GM10248 (cell line): ENCODE measurements around the gene CDH23.

Experiments used
- CTCF ChIA-PET: fragments of 300-600 bp; sonication (Branson Sonifier 250); formaldehyde crosslinking; extraction: SDS; loops from one replicate; lab custom pipeline; 2021; ENCODE audit warnings: antibody characterized with exemption; lab: Yijun Ruan, JAX
- POLR2A ChIA-PET: fragments of 350-650 bp; sonication (Branson Sonifier 250); formaldehyde crosslinking; extraction: SDS; loops from one replicate; lab custom pipeline; 2020; ENCODE audit warnings: antibody characterized with exemption; lab: Yijun Ruan, JAX
- DNase-seq: peaks from one replicate; pipeline ENCODE4 v3.0.0; 2012; ENCODE audit errors: extremely low spot score
- TF ChIP-seq, protein P1 (sequence below): IDR thresholded peaks from 2 replicates; pipeline ENCODE4 v1.5.1; 2012; ENCODE audit warnings: mild to moderate bottlenecking, low read depth; ENCODE audit errors: extremely low read depth, missing control alignments, control extremely low read depth

CDH23 gene

DNA sequence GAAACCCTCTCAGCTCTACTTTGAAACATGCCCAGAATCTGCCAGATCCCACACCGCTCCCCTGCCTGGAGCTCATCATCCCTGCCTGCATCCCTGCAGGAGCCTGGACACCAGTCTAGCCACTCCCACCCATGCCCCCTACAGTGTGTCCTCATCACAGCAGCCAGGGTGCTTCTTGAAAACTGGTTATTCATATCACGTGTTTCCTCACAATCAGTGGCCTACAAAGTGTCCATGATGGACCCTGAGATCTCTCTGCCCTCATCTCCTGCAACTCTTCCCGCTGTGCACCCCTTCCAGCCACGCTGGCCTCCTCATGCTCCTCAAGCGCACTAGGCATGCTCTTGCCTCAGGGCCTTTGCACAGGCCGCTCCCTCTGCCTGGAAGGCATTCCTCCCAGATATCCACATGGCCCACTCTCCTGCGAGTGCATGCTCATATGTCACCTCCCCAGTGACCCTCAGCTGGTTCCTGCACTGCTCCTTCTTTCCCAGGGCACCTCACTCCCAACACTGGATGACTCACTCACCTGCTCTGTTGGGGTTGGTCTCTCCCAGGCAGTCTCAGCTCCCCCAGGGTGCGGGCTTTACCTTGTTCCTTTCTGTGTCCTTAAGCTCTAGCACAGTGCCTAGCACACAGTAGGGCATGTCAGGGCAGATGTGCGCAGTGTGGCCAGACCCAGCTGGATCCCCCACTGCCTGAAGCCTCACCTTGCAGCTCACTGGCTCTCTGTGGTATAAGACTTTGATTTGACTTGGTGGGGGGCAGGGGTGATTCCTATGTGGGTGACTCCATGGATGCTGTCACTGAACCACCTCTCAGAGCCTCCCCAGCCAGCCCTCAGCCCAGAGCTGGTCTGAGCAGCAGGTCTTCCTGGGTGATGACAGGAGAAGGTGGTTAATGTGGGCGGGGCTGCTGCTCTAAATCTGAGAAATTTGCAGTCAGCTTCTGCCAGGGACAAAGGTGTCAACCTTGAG lies 37.3 kb downstream of the CDH23 start:
- TF ChIP-seq, protein P1, sequence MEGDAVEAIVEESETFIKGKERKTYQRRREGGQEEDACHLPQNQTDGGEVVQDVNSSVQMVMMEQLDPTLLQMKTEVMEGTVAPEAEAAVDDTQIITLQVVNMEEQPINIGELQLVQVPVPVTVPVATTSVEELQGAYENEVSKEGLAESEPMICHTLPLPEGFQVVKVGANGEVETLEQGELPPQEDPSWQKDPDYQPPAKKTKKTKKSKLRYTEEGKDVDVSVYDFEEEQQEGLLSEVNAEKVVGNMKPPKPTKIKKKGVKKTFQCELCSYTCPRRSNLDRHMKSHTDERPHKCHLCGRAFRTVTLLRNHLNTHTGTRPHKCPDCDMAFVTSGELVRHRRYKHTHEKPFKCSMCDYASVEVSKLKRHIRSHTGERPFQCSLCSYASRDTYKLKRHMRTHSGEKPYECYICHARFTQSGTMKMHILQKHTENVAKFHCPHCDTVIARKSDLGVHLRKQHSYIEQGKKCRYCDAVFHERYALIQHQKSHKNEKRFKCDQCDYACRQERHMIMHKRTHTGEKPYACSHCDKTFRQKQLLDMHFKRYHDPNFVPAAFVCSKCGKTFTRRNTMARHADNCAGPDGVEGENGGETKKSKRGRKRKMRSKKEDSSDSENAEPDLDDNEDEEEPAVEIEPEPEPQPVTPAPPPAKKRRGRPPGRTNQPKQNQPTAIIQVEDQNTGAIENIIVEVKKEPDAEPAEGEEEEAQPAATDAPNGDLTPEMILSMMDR, result no peak
- DNase-seq, result no peak
- ChIA-PET CTCF (interaction anchor here (1.3 to 1.5 kb wide), 2 partner anchors 9 to 12 kb away, joined by 3 read pairs; no protein-coding TSS in a partner anchor), POLR2A (interaction anchor here (0.5 kb wide), 1 partner anchor 418 kb away, joined by 3 read pairs; no protein-coding TSS in a partner anchor)

DNA sequence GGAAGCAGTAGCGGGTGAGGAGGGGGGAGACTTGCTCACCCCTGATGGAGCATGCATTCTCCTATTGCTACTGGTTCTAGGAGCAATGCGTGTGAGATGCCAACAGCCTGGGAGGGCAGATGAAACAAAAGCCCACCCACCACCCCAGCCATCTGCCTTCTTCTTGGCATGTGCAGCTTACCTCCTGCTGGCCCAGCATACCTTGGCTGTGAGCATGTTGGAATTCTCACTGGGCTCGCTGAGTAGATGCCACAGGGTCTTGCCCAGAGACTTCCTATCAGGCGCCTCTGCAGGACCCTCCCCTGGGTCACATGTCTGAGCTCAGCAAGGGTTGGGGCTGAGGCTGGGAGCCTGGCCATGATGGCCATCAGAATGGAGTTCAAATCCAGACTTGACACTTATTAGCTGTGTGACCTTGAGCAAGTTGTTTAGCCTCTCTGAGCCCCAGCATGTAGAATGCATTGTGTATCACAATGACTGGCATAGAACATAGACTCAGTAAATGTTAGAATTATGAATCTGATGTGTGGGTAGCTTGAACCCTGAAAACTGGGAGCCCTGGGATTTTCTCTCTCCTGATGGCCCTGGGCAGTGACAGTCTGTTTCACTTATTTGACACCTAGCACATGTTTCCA lies 38.2 kb downstream of the CDH23 start:
- CTCF ChIA-PET, result interaction anchor here (1.3 to 1.5 kb wide), 2 partner anchors 10 to 13 kb away, joined by 3 read pairs; no protein-coding TSS in a partner anchor
- POLR2A ChIA-PET, result interaction anchor here (0.5 kb wide), 1 partner anchor 417 kb away, joined by 3 read pairs; no protein-coding TSS in a partner anchor
- TF ChIP-seq, protein P1, result no peak
- no peak for DNase-seq

DNA sequence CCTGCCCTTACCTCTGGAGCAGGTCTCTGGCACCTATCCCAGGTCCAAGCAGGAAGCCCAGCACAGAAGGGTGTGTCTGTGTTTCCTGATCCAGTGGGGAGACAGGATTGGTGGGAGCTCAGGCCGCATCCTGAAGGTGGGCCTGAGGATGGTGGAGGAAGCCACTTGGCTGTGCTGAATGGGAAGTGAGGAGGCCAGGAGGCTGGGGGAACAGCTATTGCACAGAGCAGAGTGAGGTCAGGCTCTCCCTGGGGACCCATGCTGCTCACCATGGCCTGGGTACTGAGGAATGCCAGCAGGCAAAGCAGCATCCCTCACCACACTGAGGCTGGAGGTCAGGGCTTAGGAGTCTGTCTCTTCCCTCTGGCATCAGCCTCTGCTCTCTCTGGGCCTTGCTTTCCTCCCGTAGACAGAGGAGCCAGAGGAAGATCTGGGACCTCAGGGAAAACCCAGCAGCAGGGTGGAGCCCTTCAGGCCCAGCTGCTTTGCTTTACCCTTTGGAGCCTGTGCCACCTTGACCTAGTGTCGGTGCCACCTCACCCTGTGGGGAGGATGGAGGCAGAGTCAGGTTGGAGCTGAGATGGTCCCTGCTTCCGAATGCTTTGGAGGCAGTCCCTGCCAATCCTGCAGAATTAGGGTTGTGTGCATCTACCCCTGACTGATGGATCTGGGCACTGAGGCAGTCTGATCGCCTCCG lies 39.0 kb downstream of the CDH23 start:
- CTCF ChIA-PET, result interaction anchor here (1.5 kb wide), 1 partner anchor 11 kb away, joined by 3 read pairs; no protein-coding TSS in a partner anchor
- POLR2A ChIA-PET, result no interaction called here
- DNase-seq, result no peak
- TF ChIP-seq, protein P1, result no peak

DNA sequence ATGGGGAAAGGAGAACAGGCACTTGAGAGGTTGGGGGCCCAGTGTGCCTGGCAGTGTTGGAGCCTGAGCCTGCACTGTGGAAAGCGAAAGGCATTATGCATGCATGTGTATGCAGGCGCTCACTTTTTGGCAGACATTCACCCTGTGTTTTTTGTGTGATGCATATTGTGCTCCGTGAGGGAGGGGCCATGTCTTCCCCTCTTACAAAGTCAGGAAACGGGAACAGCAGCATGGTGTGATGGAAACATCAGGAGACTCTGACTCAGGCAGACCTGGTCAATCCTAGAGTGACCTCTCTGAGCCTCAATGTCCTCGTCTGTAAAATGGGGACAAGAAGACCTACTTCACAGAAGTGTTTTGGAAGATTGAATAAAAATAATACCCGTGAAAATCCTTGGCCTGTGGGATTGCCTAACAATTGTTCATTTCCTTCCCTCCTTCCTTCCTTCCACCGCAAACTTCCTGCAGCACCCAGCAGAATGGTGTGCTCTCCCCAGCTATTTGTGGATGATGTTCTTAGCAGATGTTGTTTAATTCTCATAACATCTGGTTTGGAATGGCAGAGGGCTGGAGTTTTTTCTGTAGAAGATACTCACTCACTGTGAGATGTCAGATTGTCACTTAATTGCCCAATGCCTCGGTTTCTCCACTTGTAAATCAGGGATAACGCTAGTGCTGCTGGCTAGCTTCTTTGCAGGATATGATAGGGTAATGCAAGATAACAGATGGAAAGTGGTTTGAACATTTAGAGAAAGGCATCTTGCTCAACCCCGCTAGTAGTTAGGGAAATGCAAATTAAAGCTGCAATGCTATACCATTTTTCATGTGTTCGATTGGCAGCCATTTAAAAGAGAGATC lies 39.8 kb downstream of the CDH23 start:
- ChIA-PET POLR2A (no interaction called here), CTCF (no interaction called here)
- TF ChIP-seq, protein P1, result no peak
- no peak for DNase-seq

DNA sequence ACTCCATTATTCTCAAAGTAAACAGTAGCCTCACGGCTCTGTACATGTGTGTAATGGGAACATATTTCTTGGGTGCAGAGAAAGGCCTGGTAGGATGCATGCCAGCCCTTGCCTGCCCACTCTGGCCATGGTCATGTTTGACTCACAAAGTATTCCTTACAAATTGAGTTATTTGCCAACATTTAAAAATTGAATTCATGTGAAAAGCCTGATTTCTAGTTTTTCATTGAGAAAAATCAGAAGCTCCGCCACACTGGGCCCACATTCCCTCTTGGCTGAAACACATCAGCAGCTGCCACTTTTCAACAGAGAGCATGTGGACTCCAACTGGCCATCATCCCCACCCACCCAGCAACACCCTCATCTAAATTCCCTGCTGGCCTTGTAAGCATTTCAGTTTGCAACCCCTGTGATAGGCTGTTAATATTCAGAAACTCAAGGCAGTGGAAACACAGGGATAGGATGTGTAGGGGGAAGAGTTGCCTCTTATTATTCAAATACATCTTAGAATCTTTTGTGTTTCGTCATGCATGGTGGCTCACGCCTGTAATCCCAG lies 40.9 kb downstream of the CDH23 start:
- DNase-seq, result no peak
- ChIA-PET CTCF (no interaction called here), POLR2A (no interaction called here)
- TF ChIP-seq, protein P1, result no peak
